ENCODE results near the gene TTLL11.
"Not testable (repeated sequence)": the region's sequence is repeated elsewhere in the genome, so short reads cannot be mapped to it uniquely, and the experiment has no call there.

Gene TTLL11

DNA sequence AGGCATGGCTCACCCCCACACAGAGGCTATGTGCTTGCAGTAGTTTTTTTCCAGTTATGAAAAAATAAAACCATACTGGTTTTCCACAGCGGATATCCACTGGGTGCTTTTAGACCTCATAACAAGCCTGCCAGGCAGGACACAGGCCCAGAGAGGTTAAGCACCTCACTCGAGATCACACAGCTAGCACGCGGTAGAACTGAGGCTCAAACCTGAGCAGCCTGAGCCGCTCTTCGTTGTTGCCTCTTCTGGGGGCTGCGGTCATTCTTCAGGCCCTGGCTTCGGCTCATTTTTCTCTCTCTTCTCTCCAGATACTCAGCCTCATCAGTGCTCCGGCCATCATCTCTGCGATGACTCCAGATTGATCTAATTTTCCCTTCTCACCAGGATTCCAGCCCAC lies 196.0 kb downstream of the TTLL11 start:
- no peaks in the 10 kb centered on the region for H3K36me3 ChIP-seq (ENCODE audit: control insufficient read depth, insufficient read depth, low read length)
- H3K9ac ChIP-seq (ENCODE audit: low read length): no peak overlapping the region
- no peak overlapping the region for H3K4me3 ChIP-seq (ENCODE audit: low read length)
- H3K4me1 ChIP-seq (ENCODE audit: control insufficient read depth, insufficient read depth, low read length): peaks cover 2% of the 10 kb centered on the region
- H3K27ac ChIP-seq (ENCODE audit: low read depth, low read length): no peak overlapping the region
- no peaks in the 10 kb centered on the region for H3K27me3 ChIP-seq (ENCODE audit: control insufficient read depth, insufficient read depth, low read length)

DNA sequence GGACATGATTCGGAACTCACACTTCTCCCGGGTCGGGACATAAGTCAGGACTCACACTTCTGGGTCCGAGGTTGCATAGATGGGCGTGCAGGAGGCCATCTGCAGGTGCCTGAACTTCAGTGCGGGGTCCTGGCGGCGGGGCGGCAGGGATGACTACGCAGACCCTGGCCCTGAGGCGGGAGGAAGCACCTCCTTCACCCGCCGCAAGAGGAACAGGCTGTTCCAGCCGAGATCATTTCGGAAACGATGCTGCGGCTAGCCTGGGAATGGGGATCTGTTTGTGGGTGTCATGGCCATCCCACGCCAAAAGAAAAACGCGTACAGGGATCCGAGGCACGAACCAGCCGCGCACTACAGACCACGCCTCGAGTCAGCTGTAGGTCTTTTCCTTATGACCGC lies 196.6 kb downstream of the TTLL11 start:
- H3K4me1 ChIP-seq (ENCODE audit: control insufficient read depth, insufficient read depth, low read length): peaks cover 2% of the 10 kb centered on the region
- no peak overlapping the region for H3K4me3 ChIP-seq (ENCODE audit: low read length)
- no peak overlapping the region for H3K9ac ChIP-seq (ENCODE audit: low read length)
- no peak overlapping the region for H3K27ac ChIP-seq (ENCODE audit: low read depth, low read length)
- H3K36me3 ChIP-seq (ENCODE audit: control insufficient read depth, insufficient read depth, low read length): no peaks in the 10 kb centered on the region
- no peaks in the 10 kb centered on the region for H3K27me3 ChIP-seq (ENCODE audit: control insufficient read depth, insufficient read depth, low read length)

DNA sequence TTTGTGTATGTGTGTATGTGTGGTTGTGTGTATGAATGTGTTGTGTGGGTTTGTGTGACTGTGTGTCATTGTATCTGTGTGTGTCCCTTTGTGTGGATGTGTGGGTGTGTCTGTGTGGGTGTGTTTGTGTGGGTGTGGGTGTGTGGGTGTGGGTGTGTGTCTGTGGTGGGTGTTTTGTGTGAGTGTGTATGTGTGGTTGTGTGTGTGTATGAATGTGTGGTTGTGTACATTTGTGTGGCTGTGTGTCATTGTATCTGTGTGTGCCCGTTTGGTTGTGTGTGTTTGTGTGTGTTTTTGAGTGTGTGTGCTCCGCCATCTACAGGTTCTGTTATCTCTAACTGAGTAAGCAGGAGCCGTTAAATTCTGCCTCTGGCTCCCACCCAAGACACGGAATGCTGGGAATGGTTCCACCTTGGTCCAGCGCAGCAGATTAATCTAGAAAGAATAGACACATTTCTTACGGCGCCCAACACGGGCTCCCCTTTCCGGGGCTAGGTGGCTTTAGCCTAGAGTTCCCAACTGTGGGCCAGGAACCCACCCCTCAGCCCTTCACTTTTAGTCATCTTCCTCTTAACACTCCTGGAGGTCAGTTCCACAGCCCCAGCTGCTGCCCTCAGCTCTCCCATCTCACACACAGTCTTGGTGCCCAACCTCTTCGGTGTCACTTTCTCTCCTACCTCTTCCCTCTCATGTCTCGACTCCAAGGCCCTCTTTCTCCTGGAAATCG lies 197.1 kb downstream of the TTLL11 start:
- H3K27ac ChIP-seq (ENCODE audit: low read depth, low read length): no peak overlapping the region
- no peaks in the 10 kb centered on the region for H3K36me3 ChIP-seq (ENCODE audit: control insufficient read depth, insufficient read depth, low read length)
- H3K9ac ChIP-seq (ENCODE audit: low read length): no peak overlapping the region
- H3K4me3 ChIP-seq (ENCODE audit: low read length): no peak overlapping the region
- H3K27me3 ChIP-seq (ENCODE audit: control insufficient read depth, insufficient read depth, low read length): no peaks in the 10 kb centered on the region
- peaks cover 2% of the 10 kb centered on the region for H3K4me1 ChIP-seq (ENCODE audit: control insufficient read depth, insufficient read depth, low read length)

DNA sequence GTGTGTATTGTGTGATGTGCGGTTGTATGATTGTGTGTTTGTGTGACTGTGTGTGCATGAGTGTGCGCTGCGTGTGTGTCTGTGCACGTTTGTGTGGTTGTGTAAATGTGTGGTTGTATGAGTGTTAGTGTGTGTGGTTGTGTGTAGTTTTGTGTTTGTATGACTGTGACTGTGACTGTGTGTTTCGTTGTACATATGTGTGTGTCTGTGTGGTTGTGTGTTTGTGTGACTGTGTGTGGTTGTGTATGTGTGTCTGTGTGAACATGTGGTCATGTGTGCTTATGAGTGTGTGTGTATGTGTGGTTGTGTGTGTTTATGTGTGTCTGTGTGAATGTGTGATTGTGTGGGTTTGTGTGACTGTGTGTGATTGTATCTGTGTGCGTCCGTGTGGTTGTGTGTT lies 197.8 kb downstream of the TTLL11 start:
- Histone ChIP-seq H3K27me3 (ENCODE audit: control insufficient read depth, insufficient read depth, low read length) (no peaks in the 10 kb centered on the region), H3K4me1 (ENCODE audit: control insufficient read depth, insufficient read depth, low read length) (peaks cover 2% of the 10 kb centered on the region), H3K9ac (ENCODE audit: low read length) (no peak overlapping the region), H3K36me3 (ENCODE audit: control insufficient read depth, insufficient read depth, low read length) (no peaks in the 10 kb centered on the region), H3K4me3 (ENCODE audit: low read length) (no peak overlapping the region), H3K27ac (ENCODE audit: low read depth, low read length) (no peak overlapping the region)

DNA sequence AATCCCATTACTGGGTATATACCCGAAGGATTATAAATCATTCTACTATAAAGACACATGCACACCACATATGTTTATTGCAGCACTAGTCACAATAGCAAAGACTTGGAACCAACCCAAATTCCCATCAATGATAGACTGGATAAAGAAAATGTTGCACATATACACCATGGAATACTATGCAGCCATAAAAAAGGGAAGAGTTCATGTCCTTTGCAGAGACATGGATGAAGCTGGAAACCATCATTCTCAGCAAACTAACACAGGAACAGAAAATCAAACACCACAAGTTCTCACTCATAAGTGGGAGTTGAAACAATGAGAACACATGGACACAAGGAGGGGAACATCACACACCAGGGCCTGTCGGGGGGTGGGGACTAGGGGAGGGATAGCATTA lies 198.7 kb downstream of the TTLL11 start:
- not testable (repeated sequence) for H3K27me3 ChIP-seq (ENCODE audit: control insufficient read depth, insufficient read depth, low read length); H3K36me3 ChIP-seq (ENCODE audit: control insufficient read depth, insufficient read depth, low read length); H3K27ac ChIP-seq (ENCODE audit: low read depth, low read length); H3K4me3 ChIP-seq (ENCODE audit: low read length); H3K4me1 ChIP-seq (ENCODE audit: control insufficient read depth, insufficient read depth, low read length); H3K9ac ChIP-seq (ENCODE audit: low read length)

DNA sequence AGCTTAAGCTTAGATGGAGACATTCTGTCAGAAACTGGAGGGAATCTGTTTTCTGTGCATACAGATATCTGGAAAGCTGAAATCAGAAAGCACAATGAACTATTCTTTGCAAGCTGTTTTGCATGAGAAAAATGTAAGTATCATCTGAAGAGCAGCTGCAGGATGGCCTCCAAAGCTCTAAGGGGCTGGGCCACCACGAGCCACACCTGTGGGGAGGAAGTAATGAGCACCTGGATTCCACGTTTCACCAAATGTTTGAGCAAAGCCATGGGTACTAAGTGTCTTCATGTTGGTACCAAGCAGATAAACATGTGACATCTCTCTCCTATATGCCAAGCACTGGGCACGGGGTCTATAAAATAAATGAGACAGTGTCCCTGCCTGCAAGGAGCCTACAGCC lies 199.3 kb downstream of the TTLL11 start:
- Histone ChIP-seq H3K9ac (ENCODE audit: low read length) (no peak overlapping the region), H3K27ac (ENCODE audit: low read depth, low read length) (no peak overlapping the region), H3K4me3 (ENCODE audit: low read length) (no peak overlapping the region), H3K4me1 (ENCODE audit: control insufficient read depth, insufficient read depth, low read length) (peaks cover 2% of the 10 kb centered on the region), H3K36me3 (ENCODE audit: control insufficient read depth, insufficient read depth, low read length) (no peaks in the 10 kb centered on the region), H3K27me3 (ENCODE audit: control insufficient read depth, insufficient read depth, low read length) (no peaks in the 10 kb centered on the region)

DNA sequence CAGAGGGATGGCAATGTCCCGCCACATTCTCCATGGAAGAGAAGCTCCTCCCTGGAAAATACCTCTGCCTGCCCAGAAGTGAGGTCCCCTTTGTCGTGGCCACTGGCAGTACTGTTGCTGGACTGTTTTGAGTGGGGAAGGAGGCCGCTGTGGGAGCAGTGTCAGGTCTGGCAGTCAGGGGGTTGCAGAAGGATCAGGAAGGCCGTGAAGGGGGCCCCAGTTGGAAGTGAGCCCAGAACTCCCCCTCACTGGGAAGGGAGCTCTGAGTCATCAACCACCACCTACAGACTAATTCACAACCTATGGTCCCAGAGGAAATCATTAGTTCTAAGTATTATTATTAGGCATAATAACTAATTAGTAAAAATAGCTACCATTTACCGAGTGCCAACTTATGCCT lies 200.4 kb downstream of the TTLL11 start:
- H3K4me1 ChIP-seq (ENCODE audit: control insufficient read depth, insufficient read depth, low read length): peaks cover 2% of the 10 kb centered on the region
- H3K27me3 ChIP-seq (ENCODE audit: control insufficient read depth, insufficient read depth, low read length): no peaks in the 10 kb centered on the region
- no peak overlapping the region for H3K27ac ChIP-seq (ENCODE audit: low read depth, low read length)
- H3K4me3 ChIP-seq (ENCODE audit: low read length): no peak overlapping the region
- H3K36me3 ChIP-seq (ENCODE audit: control insufficient read depth, insufficient read depth, low read length): no peaks in the 10 kb centered on the region
- H3K9ac ChIP-seq (ENCODE audit: low read length): no peak overlapping the region

DNA sequence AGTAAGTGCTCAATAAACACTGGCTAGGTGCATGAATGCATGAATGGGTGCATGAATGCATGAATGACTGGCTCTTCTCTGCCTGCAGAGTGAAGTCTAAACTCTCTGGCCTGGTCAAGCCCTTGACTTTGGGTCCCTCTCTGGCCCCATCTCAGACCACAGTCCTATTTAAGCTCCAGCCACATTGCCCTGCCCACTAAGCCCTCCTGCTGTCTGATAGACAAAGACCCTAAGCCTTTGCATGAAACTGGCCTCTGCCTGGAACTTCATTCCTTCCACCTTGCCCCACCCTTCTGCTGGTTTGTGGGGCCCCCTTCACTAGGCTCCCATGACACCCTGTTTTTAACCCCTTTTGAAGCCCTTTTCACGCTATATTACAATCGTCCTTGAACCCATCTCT lies 202.4 kb downstream of the TTLL11 start:
- Histone ChIP-seq H3K27ac (ENCODE audit: low read depth, low read length) (no peak overlapping the region), H3K36me3 (ENCODE audit: control insufficient read depth, insufficient read depth, low read length) (no peaks in the 10 kb centered on the region), H3K4me3 (ENCODE audit: low read length) (no peak overlapping the region), H3K9ac (ENCODE audit: low read length) (no peak overlapping the region), H3K27me3 (ENCODE audit: control insufficient read depth, insufficient read depth, low read length) (no peaks in the 10 kb centered on the region), H3K4me1 (ENCODE audit: control insufficient read depth, insufficient read depth, low read length) (no peaks in the 10 kb centered on the region)

DNA sequence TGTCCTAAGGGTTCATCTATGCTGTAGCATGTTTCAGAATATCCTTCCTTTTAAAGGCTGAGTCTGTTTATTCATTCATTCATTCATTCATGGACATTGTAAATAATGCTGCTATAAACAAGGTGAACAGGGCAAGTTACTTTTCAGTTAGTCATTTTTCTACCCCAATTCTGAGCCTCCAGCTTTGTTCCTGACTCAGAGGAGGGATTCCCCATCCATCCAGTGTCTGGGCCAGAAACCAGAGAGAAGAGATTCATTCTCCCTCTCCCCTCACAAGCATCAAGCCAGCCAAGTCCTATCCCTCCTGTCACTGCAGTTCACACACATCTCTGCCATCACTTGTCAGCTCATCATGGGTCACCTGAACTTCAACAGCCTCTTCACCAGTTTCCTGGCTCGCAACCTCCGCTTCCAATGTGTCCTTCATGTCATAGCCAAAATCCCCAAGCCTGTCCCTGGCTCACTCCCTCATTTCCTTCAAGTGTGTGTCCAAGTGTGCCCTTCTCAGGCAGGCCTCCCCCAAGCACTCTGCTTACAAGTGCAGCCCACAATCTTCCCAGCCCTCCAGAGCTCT lies 203.0 kb downstream of the TTLL11 start:
- Histone ChIP-seq H3K9ac (ENCODE audit: low read length) (no peak overlapping the region), H3K27me3 (ENCODE audit: control insufficient read depth, insufficient read depth, low read length) (no peaks in the 10 kb centered on the region), H3K4me1 (ENCODE audit: control insufficient read depth, insufficient read depth, low read length) (no peaks in the 10 kb centered on the region), H3K27ac (ENCODE audit: low read depth, low read length) (no peak overlapping the region), H3K4me3 (ENCODE audit: low read length) (no peak overlapping the region), H3K36me3 (ENCODE audit: control insufficient read depth, insufficient read depth, low read length) (no peaks in the 10 kb centered on the region)

DNA sequence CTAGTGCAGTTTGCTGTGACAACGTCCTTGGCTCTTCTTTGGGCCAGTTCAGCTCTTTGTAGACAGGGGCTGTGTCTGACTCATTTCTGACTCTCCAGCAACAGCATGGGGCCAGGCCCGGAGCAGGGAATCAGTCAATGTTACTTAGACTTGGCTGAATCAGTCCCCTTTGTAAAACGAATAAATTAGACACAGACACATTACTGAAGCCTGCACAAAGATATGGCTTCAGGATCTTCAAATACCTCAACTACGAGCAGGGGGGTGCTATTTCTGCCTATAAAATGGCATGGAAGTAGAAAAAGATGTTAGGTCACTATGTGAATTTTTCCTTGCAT lies 204.7 kb downstream of the TTLL11 start:
- no peak overlapping the region for H3K27ac ChIP-seq (ENCODE audit: low read depth, low read length)
- no peaks in the 10 kb centered on the region for H3K36me3 ChIP-seq (ENCODE audit: control insufficient read depth, insufficient read depth, low read length)
- no peaks in the 10 kb centered on the region for H3K27me3 ChIP-seq (ENCODE audit: control insufficient read depth, insufficient read depth, low read length)
- H3K9ac ChIP-seq (ENCODE audit: low read length): no peak overlapping the region
- no peak overlapping the region for H3K4me3 ChIP-seq (ENCODE audit: low read length)
- no peaks in the 10 kb centered on the region for H3K4me1 ChIP-seq (ENCODE audit: control insufficient read depth, insufficient read depth, low read length)

DNA sequence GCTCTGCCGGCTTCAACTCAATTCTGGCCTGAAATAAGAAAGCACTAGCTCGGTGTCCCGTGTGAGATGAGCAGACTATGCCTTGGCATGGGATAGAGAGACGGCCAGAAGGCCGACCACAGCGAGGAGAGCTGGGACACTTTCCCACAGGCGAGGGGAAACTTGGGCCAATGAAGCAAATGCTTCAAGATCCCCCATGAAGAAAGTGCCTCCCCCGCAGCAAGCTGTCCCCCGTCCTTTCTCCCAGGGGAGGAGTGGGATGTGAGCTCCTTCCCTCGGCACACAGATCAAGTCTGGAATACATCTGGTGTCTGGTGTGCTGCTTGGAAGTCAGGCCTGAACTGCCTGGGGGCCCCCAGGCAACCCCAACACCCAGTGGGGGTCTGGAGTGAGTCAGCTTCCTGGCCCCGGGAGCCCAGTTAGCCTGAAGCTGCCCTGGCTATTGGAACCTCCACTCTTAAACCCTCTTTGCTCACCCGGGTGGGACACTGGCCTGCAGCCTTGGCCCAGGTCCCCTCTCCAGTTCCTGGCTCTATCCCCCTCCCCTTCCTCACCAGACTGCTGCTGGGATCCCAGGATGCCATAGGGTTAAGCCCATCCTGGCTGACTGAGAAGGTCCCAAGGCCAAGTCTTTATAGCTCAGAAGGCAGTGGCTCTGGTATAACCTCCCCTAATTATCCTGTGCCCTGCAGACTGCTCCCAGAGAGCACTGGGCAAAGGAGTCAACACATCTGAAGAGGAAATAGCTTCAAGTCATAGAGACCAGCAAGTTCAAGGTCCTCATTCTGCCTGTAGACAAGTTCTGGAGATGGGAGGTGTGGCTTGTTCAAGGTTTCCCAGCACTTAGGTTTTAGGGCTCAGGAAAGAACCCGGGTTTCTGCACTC lies 205.3 kb downstream of the TTLL11 start:
- H3K27ac ChIP-seq (ENCODE audit: low read depth, low read length): no peak overlapping the region
- no peaks in the 10 kb centered on the region for H3K27me3 ChIP-seq (ENCODE audit: control insufficient read depth, insufficient read depth, low read length)
- H3K9ac ChIP-seq (ENCODE audit: low read length): no peak overlapping the region
- no peak overlapping the region for H3K4me3 ChIP-seq (ENCODE audit: low read length)
- H3K4me1 ChIP-seq (ENCODE audit: control insufficient read depth, insufficient read depth, low read length): no peaks in the 10 kb centered on the region
- H3K36me3 ChIP-seq (ENCODE audit: control insufficient read depth, insufficient read depth, low read length): no peaks in the 10 kb centered on the region

DNA sequence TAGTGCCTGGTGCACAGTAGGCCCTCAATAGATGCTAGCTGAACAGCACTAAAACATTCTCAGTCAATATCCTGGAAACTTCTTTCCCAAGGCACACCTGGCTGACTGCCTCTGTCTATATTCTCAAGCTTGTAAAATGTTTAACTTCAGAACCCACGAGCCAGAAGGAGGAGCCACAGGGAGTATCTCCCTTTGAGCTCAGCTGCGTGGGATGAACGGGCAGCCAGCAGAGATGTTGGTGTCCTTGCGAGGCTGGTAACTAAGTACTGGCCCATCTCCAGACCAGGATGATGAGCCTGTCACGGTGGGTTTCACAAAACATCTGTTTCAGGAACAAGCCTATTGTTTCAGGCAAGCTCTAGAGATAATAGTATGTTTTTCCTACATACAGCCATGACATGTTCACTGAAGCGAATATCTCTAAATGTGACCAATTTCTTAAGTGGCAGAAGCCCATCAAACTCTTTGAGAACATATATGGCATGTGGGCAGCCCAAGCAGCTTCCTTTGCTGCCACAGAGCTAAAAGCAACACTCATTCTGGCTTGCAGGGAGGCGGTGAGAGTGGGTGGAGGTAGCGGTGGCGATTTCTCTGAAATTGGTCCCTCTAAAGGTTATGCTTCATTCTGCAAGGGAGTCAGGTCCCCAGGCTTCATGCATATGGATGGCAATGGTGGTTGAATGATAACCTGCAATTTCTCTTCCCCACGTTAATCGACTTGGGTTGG lies 206.2 kb downstream of the TTLL11 start:
- no peaks in the 10 kb centered on the region for H3K27me3 ChIP-seq (ENCODE audit: control insufficient read depth, insufficient read depth, low read length)
- H3K4me3 ChIP-seq (ENCODE audit: low read length): no peak overlapping the region
- no peaks in the 10 kb centered on the region for H3K36me3 ChIP-seq (ENCODE audit: control insufficient read depth, insufficient read depth, low read length)
- H3K4me1 ChIP-seq (ENCODE audit: control insufficient read depth, insufficient read depth, low read length): no peaks in the 10 kb centered on the region
- H3K27ac ChIP-seq (ENCODE audit: low read depth, low read length): no peak overlapping the region
- H3K9ac ChIP-seq (ENCODE audit: low read length): no peak overlapping the region
